Glomerular visceral epithelial cell (primary cell): Measurements from ENCODE around the gene KLRC1.
"Not testable (repeated sequence)": the region's sequence is repeated elsewhere in the genome, so short reads cannot be mapped to it uniquely, and the experiment has no call there.

Experiments
- DNase-seq: peaks from one replicate; pipeline ENCODE4 v3.0.0-alpha.2; 2016; ENCODE audit errors: extremely low spot score

Gene KLRC1

DNA sequence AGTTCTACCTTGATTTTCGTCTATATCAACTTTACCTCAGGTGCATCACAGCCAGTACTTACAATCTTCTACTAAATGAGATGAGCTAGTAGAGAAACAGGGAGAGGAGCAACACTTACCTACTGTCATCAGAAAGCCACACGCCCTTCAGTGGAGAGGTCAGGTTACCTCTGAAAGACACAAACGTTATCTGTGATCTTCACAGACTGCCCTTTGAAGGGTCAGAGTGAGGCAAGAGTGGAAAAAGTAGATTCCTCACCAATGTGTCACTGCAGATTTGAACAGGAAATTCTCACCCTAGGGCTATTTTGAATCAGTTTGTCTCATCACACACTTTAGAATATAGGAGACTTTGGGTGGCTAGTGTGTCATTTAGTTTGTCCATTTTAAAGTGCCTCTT lies 31.0 kb downstream of the KLRC1 start:
- DNase-seq, result not testable (repeated sequence)

GRCh38 chr12:10420334-10420733 lies 32.8 kb downstream of the KLRC1 start, which contains the start of gene KLRC3:
Gene KLRC3 (minus strand): TSS chr12:10420595. CDS start chr12:10420550, 45 bp downstream.
- DNase-seq, result not testable (repeated sequence)

DNA sequence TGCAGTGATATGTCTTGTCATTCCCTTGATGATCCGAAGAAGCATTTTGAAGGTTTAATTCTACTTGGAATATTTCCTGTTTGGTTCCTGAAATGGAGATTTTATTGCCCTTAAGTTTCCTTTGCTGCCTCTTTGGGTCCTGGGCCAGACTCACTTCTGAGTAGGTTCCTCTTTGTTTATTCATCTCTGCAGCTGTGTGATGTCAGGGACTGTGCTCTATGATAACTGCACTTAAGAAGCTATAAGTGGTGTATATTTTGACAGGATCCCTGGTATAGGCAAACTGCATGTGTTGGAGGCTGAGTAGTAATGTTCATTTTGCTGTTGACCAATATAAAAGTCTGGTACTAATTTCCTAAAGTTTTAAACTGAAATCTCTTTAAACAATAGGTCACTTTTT lies 43.8 kb downstream of the KLRC1 start, which contains the start of gene KLRC4:
KLRC4 (minus strand) TSS at position 366 of the 400 bp plus-strand sequence; CDS start at position 184, 182 bp downstream.
- DNase-seq, result no peak

- DNase-seq, result no peak
These were observed 44.3 kb downstream of the KLRC1 start for GRCh38 chr12:10408842-10409241.

DNA sequence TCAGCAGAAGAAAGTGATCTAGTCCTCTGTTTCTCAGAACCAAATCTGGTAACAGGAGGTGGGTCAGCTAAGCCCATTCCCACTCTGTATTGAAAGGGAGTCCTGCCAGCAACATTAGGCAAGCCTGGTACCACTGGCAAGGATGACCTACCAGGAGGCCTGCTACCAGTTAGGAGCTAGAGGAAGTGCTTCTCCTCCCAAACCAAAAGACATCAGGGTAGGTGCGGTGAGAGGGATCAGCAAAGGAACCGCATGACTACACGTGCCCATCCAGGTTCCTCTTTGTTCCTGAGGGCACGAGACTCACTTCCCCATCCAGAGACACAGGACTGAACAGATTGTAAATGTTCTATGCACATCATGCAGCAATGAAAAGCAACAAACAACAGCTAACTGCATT lies 46.5 kb downstream of the KLRC1 start:
- no peak for DNase-seq

GRCh38 chr12:10405294-10405693 lies 47.9 kb downstream of the KLRC1 start:
- no peak for DNase-seq

DNA sequence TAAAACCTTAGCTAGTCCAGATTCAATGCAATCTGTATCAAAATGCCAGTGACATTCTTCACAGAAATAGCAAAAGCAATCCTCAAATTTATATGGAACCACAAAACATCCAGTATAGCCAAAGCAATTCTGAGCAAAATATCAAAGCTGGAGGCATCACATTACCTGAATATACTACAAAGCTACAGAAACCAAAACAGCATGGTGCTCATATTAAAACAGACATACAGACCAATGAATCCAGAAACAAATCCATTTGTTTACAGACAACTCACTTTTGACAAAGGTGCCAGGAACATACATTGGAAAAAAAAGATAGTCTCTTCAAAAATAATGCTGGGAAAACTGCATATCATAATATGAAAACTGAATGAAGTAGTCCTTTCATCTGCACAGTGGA lies 48.4 kb downstream of the KLRC1 start:
- no peak for DNase-seq

DNA sequence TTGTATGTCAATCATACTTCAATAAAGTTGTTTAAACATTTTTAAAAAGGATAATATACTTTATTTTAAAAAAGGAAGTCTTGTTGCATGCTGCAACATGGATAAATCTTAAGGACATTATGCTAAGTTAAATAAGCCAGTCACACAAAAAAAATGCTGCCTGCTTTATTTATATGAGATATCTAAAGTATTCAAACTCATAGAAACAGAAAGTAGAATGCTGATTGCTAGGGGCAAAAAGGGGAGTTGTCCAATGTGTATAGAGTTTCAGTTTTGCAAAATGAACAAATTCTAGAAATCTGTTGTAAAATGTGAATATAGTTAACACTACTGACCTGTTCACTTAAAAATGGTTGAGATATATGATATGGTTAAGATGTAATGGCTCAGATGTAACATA lies 52.3 kb downstream of the KLRC1 start:
- no peak for DNase-seq

GRCh38 chr12:10398168-10398567 lies 55.0 kb downstream of the KLRC1 start:
- no peak for DNase-seq

DNA sequence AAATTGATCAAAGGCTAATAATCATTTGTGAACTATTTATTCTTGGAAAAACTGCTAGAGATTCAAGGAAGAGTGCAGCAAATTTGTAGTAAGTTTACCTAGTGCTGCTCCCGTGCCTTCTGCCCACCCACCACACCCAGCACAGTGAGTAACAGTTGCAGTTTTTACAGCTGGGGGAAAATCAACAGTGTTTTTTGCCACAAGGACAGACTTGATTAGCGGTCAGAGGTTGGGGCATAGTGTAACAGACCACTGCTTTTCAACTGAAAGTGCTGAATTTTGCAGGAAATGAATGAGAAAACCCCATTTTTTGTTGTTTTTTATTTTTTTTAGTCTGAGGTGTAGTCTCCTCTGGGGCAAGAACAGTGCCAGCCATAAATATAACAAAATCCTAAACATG lies 55.9 kb downstream of the KLRC1 start:
- DNase-seq, result no peak

DNA sequence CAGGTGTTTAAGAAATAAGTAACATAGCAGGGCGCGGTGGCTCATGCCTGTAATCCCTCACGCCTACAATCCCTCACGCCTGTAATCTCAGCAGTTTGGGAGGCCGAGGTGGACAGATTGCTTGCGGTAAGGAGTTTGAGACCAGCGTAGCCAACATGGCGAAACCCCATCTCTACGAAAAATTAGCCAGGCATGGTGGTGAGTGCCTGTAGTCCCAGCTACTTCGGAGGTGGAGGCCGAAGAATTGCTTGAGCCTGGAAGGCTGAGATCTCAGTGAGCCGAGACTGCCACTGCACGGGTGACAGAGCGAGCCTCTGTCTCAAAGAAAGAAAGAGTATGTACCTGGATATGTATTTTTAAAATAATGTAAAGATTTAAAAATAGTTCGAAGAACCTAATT lies 57.0 kb downstream of the KLRC1 start:
- DNase-seq, result not testable (repeated sequence)
